HepG2 (cell line): ENCODE results near the gene P2RY6. TPM values are rescaled to one million over a fixed set of nuclear protein-coding genes. Genes with fewer than 3 reads are reported as not detected.
A peak's percentile ranks its signal among the peaks of the same experiment; 100 is the strongest.

ENCODE experiments used
- ATF7 ChIP-seq, 2 experiments: fragments of 450-650 bp in 1 of 2; sonication (generic) in 1 of 2; formaldehyde crosslinking in 1 of 2; IDR thresholded peaks; 2 replicates each; pipeline versions ENCODE4 v1.4.0 to v1.6.1; 2016 to 2020; ENCODE audit warnings: antibody characterized with exemption in 1 of 2, mild to moderate bottlenecking in 1 of 2, missing genetic modification reagents in 1 of 2
- EED ChIP-seq: sonication (generic); formaldehyde crosslinking; IDR thresholded peaks from 2 replicates; pipeline ENCODE4 v1.5.0; 2020; ENCODE audit warnings: mild to moderate bottlenecking, missing genetic modification reagents
- FOXA3 ChIP-seq: IDR thresholded peaks from 2 replicates; pipeline ENCODE4 v1.6.1; 2016; ENCODE audit warnings: missing genetic modification reagents, missing compliant biosample characterization
- GATAD2A ChIP-seq: IDR thresholded peaks from 2 replicates; pipeline ENCODE4 v1.6.1; 2016
- ISL2 ChIP-seq: sonication (generic); formaldehyde crosslinking; IDR thresholded peaks from 2 replicates; pipeline ENCODE4 v1.5.0; 2020; ENCODE audit warnings: missing genetic modification reagents
- KDM6A ChIP-seq: IDR thresholded peaks from 2 replicates; pipeline ENCODE4 v1.6.1; 2016; ENCODE audit warnings: low read depth
- KLF16 ChIP-seq, 2 experiments: sonication (generic) in 1 of 2; formaldehyde crosslinking in 1 of 2; IDR thresholded peaks; 2 replicates each; pipeline versions ENCODE4 v1.6.1 to v1.8.0; 2016 to 2023; ENCODE audit warnings: missing genetic modification reagents in 2 of 2, missing compliant biosample characterization in 1 of 2
- MED8 ChIP-seq: sonication (generic); formaldehyde crosslinking; IDR thresholded peaks from 2 replicates; pipeline ENCODE4 v1.8.1; 2023; ENCODE audit warnings: mild to moderate bottlenecking, missing genetic modification reagents; ENCODE audit not compliant: insufficient replicate concordance
- SOX6 ChIP-seq, 2 experiments: fragments of 450-650 bp in 1 of 2; sonication (generic) in 1 of 2; formaldehyde crosslinking in 1 of 2; IDR thresholded peaks; 2 replicates each; pipeline versions ENCODE4 v1.4.0 to v1.6.1; 2017 to 2020; ENCODE audit warnings: antibody characterized with exemption in 1 of 2, mild to moderate bottlenecking in 1 of 2, missing genetic modification reagents in 1 of 2
- ZBTB42 ChIP-seq: sonication (generic); formaldehyde crosslinking; IDR thresholded peaks from 2 replicates; pipeline ENCODE4 v1.5.0; 2020; ENCODE audit warnings: mild to moderate bottlenecking, missing genetic modification reagents
- ZNF556 ChIP-seq: sonication (generic); formaldehyde crosslinking; IDR thresholded peaks from 2 replicates; pipeline ENCODE4 v1.4.0; 2020; ENCODE audit warnings: mild to moderate bottlenecking, missing genetic modification reagents, borderline replicate concordance
- ZNF780A ChIP-seq: sonication (generic); formaldehyde crosslinking; IDR thresholded peaks from 2 replicates; pipeline ENCODE4 v1.8.0; 2022; ENCODE audit warnings: mild to moderate bottlenecking, missing genetic modification reagents, moderate library complexity
- ZNF782 ChIP-seq: sonication (generic); formaldehyde crosslinking; IDR thresholded peaks from 2 replicates; pipeline ENCODE4 v1.4.0; 2020; ENCODE audit warnings: missing genetic modification reagents, mild to moderate bottlenecking, borderline replicate concordance
- ZNF839 ChIP-seq: sonication (generic); formaldehyde crosslinking; IDR thresholded peaks from 2 replicates; pipeline ENCODE4 v1.4.0; 2020; ENCODE audit warnings: missing genetic modification reagents, mild to moderate bottlenecking, borderline replicate concordance
- polyA plus RNA-seq, 8 experiments: library from polyadenylated mRNA; depleted of rRNA in 3 of 8; stranded (reverse) in 7 of 8; unstranded in 1 of 8; fragments of >200 nt; fragmentation: Illumina TruSeq in 4 of 8; extraction: Trizol in 4 of 8; gene quantifications; 2 replicates each; pipeline versions ENCODE4 v1.2.1 to v1.2.3, GENCODE V29; 2011 to 2016; ENCODE audit warnings: low read depth in 4 of 8, missing spikeins in 1 of 8, mixed read lengths in 1 of 8; ENCODE audit not compliant: insufficient read depth in 1 of 8
- total RNA-seq, 5 experiments: library from RNA; depleted of rRNA; stranded (reverse); fragments of >200 nt; fragmentation: Illumina TruSeq; extraction: Trizol; gene quantifications; 2 replicates each; pipeline ENCODE4 v1.2.3, GENCODE V29; 2016; ENCODE audit warnings: low read depth in 1 of 5
- TF ChIP-seq, protein P1 (sequence below): sonication (generic); formaldehyde crosslinking; IDR thresholded peaks from 2 replicates; pipeline ENCODE4 v1.8.0; 2022; ENCODE audit warnings: mild to moderate bottlenecking, missing genetic modification reagents
- TF ChIP-seq, protein P2 (sequence below): sonication (generic); formaldehyde crosslinking; IDR thresholded peaks from 2 replicates; pipeline ENCODE4 v1.4.0; 2020; ENCODE audit warnings: missing genetic modification reagents
- TF ChIP-seq, protein P3 (sequence below): sonication (generic); formaldehyde crosslinking; IDR thresholded peaks from 2 replicates; pipeline ENCODE4 v1.4.0; 2020; ENCODE audit warnings: missing genetic modification reagents

The P2RY6 gene
- total and polyA plus RNA-seq, 2 of the 13 experiments (the other 11 are each of a cell fraction or from before 2014, with no cell fraction given) = 0.09 to 0.29 TPM

DNA sequence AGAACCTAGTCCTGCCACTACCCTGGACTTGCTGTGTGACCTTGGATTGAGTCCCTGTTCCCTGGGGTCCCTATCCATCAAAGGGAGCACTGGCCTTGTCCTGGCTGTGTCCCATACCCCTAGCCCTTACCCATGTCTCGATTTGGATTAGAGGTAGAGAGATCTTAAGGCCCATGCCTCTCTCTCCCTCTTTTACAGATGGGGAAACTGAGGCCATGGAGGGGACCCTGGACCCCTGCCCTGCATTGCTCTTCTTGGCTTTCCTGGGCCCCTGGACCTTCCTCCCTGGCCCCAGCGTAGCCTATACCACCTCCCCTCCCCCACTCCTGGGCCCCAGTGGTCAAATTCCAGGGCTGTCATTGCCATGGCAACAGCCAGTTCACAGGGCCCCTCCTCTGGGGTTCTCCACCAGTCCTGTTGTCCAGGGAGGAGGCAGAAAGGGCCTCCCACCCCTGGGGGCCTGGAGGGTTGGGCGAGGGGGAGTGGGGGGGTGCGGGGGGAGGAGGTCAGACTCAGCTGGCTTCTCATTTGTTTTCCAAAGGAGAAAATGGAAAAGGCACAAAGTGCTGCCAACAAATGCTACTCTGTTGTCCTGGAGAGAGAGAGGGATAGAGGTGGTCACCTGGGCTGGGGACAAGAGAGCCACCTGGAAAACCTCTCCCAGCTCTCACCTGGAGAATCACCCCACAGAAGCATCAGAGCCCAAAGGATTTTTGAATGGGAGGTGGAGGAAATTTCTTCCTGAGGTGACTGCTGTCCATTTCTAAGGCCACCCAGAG is 59.2 kb downstream of the P2RY6 start (continued):
- TF ChIP-seq ZNF780A (CRISPR knock-in tag) (no peak), KDM6A (CRISPR knock-in tag) (peak; percentile 100), GATAD2A (CRISPR knock-in tag) (peak; percentile 73), KLF16 (CRISPR knock-in tag; IDR thresholded peaks at IDR 0.05) (0 out of 4 replicates have a peak, but pooled peaks of 1 of the 2 experiments have one; percentile 18), SOX6 (IDR thresholded peaks at IDR 0.05) (no peak), SOX6 (CRISPR knock-in tag; IDR thresholded peaks at IDR 0.05) (peak; percentile 60; the same call in 1 of the 2 replicates), ZNF782 (CRISPR knock-in tag) (no peak), FOXA3 (peak; percentile 49), ZNF839 (CRISPR knock-in tag) (no peak), MED8 (CRISPR knock-in tag) (peak; percentile 35), ZNF556 (CRISPR knock-in tag) (no peak; the same call in 1 of the 2 replicates), ISL2 (CRISPR knock-in tag) (peak; percentile 44; the same call in 1 of the 2 replicates), EED (CRISPR knock-in tag) (0 out of 2 replicates have a peak, but pooled peaks have one; percentile 30), ATF7 (IDR thresholded peaks at IDR 0.05) (no peak), ATF7 (CRISPR knock-in tag; IDR thresholded peaks at IDR 0.05) (0 out of 2 replicates have a peak, but pooled peaks have one; percentile 17), ZBTB42 (no peak)
- TF ChIP-seq, protein P1, sequence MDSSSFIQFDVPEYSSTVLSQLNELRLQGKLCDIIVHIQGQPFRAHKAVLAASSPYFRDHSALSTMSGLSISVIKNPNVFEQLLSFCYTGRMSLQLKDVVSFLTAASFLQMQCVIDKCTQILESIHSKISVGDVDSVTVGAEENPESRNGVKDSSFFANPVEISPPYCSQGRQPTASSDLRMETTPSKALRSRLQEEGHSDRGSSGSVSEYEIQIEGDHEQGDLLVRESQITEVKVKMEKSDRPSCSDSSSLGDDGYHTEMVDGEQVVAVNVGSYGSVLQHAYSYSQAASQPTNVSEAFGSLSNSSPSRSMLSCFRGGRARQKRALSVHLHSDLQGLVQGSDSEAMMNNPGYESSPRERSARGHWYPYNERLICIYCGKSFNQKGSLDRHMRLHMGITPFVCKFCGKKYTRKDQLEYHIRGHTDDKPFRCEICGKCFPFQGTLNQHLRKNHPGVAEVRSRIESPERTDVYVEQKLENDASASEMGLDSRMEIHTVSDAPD (CRISPR knock-in tag) = peak; percentile 78
- TF ChIP-seq, protein P2, sequence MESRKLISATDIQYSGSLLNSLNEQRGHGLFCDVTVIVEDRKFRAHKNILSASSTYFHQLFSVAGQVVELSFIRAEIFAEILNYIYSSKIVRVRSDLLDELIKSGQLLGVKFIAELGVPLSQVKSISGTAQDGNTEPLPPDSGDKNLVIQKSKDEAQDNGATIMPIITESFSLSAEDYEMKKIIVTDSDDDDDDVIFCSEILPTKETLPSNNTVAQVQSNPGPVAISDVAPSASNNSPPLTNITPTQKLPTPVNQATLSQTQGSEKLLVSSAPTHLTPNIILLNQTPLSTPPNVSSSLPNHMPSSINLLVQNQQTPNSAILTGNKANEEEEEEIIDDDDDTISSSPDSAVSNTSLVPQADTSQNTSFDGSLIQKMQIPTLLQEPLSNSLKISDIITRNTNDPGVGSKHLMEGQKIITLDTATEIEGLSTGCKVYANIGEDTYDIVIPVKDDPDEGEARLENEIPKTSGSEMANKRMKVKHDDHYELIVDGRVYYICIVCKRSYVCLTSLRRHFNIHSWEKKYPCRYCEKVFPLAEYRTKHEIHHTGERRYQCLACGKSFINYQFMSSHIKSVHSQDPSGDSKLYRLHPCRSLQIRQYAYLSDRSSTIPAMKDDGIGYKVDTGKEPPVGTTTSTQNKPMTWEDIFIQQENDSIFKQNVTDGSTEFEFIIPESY = peak; percentile 42; the same call in 1 of the 2 replicates
- TF ChIP-seq, protein P3, sequence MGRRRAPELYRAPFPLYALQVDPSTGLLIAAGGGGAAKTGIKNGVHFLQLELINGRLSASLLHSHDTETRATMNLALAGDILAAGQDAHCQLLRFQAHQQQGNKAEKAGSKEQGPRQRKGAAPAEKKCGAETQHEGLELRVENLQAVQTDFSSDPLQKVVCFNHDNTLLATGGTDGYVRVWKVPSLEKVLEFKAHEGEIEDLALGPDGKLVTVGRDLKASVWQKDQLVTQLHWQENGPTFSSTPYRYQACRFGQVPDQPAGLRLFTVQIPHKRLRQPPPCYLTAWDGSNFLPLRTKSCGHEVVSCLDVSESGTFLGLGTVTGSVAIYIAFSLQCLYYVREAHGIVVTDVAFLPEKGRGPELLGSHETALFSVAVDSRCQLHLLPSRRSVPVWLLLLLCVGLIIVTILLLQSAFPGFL (CRISPR knock-in tag) = no peak
